GM19351 (cell line): Measurements from ENCODE around the gene TRAPPC8.
"Not testable (repeated sequence)": the region's sequence is repeated elsewhere in the genome, so short reads cannot be mapped to it uniquely, and the experiment has no call there.

Experiments
- ATAC-seq: cut with Tn5 transposase; IDR thresholded peaks from one replicate; pipeline ENCODE4 v1.9.1; 2021; ENCODE audit warnings: mild to moderate bottlenecking, moderate library complexity; ENCODE audit not compliant: unreplicated experiment

The TRAPPC8 gene

GRCh38 chr18:31801078-31801477 lies 141.8 kb downstream of the TRAPPC8 start:
- no peak for ATAC-seq

GRCh38 chr18:31799257-31799656 lies 143.7 kb downstream of the TRAPPC8 start:
- not testable (repeated sequence) for ATAC-seq

- no peak for ATAC-seq
Measured at GRCh38 chr18:31798399-31798798, 144.5 kb downstream of the TRAPPC8 start.

GRCh38 chr18:31795747-31796146 lies 147.2 kb downstream of the TRAPPC8 start:
- no peak for ATAC-seq

- no peak for ATAC-seq
Measured at GRCh38 chr18:31793531-31793930, 149.4 kb downstream of the TRAPPC8 start.

GRCh38 chr18:31792580-31792911 lies 150.4 kb downstream of the TRAPPC8 start:
- ATAC-seq, result no peak

- ATAC-seq, result peak; percentile 96
Measured at GRCh38 chr18:31791817-31792579, 150.9 kb downstream of the TRAPPC8 start.

GRCh38 chr18:31789409-31789808 lies 153.5 kb downstream of the TRAPPC8 start:
- ATAC-seq, result no peak

- ATAC-seq, result peak; percentile 79
Measured at GRCh38 chr18:31783059-31783458, 159.9 kb downstream of the TRAPPC8 start.
